ENCODE measurements around the gene POU4F2. TPM values are rescaled to one million over a fixed set of nuclear protein-coding genes. Genes with fewer than 3 reads are reported as not detected.

The POU4F2 gene
- total RNA-seq, 1 donor from 2014 or later, result 0.14 TPM

- Mint-ChIP-seq H3K27ac (ENCODE audit: unreplicated experiment) (no peak overlapping the region), H3K4me3 (no peak overlapping the region), H3K4me1 (peaks cover 17% of the 10 kb centered on the region), H3K27me3 (ENCODE audit: low read depth) (peaks cover 99% of the 10 kb centered on the region), H3K9me3 (no peaks in the 10 kb centered on the region), H3K36me3 (ENCODE audit: low read depth) (no peaks in the 10 kb centered on the region)
- no peak for DNase-seq (ENCODE audit: low read depth, low spot score)
- TF ChIP-seq CTCF (conservative IDR thresholded peaks at IDR 0.05), result no peak
These were observed 3.9 kb upstream of the POU4F2 start for GRCh38 chr4:146634825-146635224.

GRCh38 chr4:146637621-146638332 is 916 bp upstream of the POU4F2 start:
- H3K9me3 Mint-ChIP-seq, result no peaks in the 10 kb centered on the region
- H3K36me3 Mint-ChIP-seq (ENCODE audit: low read depth), result no peaks in the 10 kb centered on the region
- no peak for TF ChIP-seq CTCF (conservative IDR thresholded peaks at IDR 0.05)
- no peak for DNase-seq (ENCODE audit: low read depth, low spot score)
- no peak overlapping the region for H3K27ac Mint-ChIP-seq (ENCODE audit: unreplicated experiment)
- peaks cover 99% of the 10 kb centered on the region for H3K27me3 Mint-ChIP-seq (ENCODE audit: low read depth)
- peaks cover 21% of the 10 kb centered on the region for H3K4me1 Mint-ChIP-seq
- H3K4me3 Mint-ChIP-seq, result peak overlapping the region; percentile 84

GRCh38 chr4:146638333-146638785 is 334 bp upstream of the POU4F2 start:
- no peak overlapping the region for H3K27ac Mint-ChIP-seq (ENCODE audit: unreplicated experiment)
- no peak for DNase-seq (ENCODE audit: low read depth, low spot score)
- peak overlapping the region; percentile 83 for H3K4me3 Mint-ChIP-seq
- no peaks in the 10 kb centered on the region for H3K36me3 Mint-ChIP-seq (ENCODE audit: low read depth)
- H3K27me3 Mint-ChIP-seq (ENCODE audit: low read depth), result peaks cover 99% of the 10 kb centered on the region
- peaks cover 21% of the 10 kb centered on the region for H3K4me1 Mint-ChIP-seq
- no peak for TF ChIP-seq CTCF (conservative IDR thresholded peaks at IDR 0.05)
- no peaks in the 10 kb centered on the region for H3K9me3 Mint-ChIP-seq

- Mint-ChIP-seq H3K9me3 (no peaks in the 10 kb centered on the region), H3K27me3 (ENCODE audit: low read depth) (peaks cover 99% of the 10 kb centered on the region), H3K27ac (ENCODE audit: unreplicated experiment) (no peak overlapping the region), H3K36me3 (ENCODE audit: low read depth) (no peaks in the 10 kb centered on the region), H3K4me3 (peak overlapping the region; percentile 68), H3K4me1 (peaks cover 21% of the 10 kb centered on the region)
- no peak for DNase-seq (ENCODE audit: low read depth, low spot score)
- no peak for TF ChIP-seq CTCF (conservative IDR thresholded peaks at IDR 0.05)
These were observed 826 bp downstream of the POU4F2 start for GRCh38 chr4:146639506-146639932.

GRCh38 chr4:146640021-146640464 is 1.4 kb downstream of the POU4F2 start:
- H3K9me3 Mint-ChIP-seq, result no peaks in the 10 kb centered on the region
- no peaks in the 10 kb centered on the region for H3K36me3 Mint-ChIP-seq (ENCODE audit: low read depth)
- no peak overlapping the region for H3K4me3 Mint-ChIP-seq
- no peak overlapping the region for H3K27ac Mint-ChIP-seq (ENCODE audit: unreplicated experiment)
- no peak for DNase-seq (ENCODE audit: low read depth, low spot score)
- no peak for TF ChIP-seq CTCF (conservative IDR thresholded peaks at IDR 0.05)
- H3K4me1 Mint-ChIP-seq, result peaks cover 21% of the 10 kb centered on the region
- H3K27me3 Mint-ChIP-seq (ENCODE audit: low read depth), result peaks cover 99% of the 10 kb centered on the region
